Kasumi-1 (cell line): ENCODE results near the gene COL24A1.
"Not testable (repeated sequence)": the region's sequence is repeated elsewhere in the genome, so short reads cannot be mapped to it uniquely, and the experiment has no call there.

ENCODE experiments used
- DNase-seq, 2 experiments: peaks; one replicate each; lab custom pipeline; 2025; lab: John Stamatoyannopoulos, UW

Gene COL24A1

GRCh38 chr1:85984636-85985035 lies 171.9 kb downstream of the COL24A1 start:
- no peak for DNase-seq

- no peak for DNase-seq
These were observed 173.3 kb downstream of the COL24A1 start for GRCh38 chr1:85983316-85983715.

DNA sequence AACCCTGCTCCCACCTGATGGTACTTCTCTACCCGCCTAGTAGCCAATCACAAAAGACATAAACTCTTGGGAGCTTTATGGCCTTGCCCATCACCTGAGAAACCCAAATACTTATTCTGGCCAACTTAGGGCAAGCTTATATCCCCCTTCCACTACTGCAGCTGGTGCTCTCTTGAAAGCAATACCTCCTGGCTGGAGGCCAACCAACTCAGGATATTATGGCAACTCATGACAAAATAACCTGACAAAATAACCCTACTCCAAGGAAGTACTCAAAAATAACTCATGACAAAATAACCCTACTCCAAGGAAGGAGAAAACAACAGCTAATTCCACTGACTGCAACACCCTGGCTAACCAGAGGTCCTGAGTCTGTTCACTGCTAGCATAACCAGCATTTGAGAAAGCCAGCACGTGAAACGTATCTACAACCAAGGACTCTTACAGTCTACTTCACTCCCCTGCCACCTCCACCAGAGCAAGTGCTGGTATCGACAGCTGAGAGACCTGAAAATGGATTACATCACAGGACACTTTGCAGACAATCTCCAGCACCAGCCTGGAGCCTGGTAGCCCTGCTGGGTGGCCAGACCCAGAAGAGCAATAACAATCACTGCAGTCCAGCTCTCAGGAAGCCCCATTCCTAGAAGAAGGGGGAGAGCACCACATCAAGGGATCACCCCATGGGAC lies 179.9 kb downstream of the COL24A1 start:
- DNase-seq = no peak

DNA sequence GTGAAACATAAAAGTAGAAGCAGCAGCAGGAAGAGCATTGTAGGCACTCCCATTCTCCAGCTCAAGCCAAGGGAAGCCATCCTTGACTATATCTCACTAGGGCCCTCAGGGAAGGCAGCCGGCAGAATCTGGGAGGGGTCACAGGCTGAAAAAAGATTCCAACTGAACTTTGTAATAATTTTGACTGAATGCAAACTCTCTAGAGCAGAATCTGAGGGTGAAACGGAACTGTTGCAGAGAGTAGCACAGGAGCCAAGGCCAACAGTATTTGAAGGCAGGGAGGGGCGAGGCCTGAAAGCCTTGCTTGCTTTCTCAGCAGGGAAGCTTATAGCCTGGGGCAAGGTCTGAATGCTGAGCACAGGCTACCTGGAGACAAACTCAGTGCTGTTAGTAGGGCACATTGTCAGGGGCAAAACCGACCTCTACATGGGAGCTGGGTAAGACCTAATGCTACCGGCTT lies 180.6 kb downstream of the COL24A1 start:
- DNase-seq = no peak

DNA sequence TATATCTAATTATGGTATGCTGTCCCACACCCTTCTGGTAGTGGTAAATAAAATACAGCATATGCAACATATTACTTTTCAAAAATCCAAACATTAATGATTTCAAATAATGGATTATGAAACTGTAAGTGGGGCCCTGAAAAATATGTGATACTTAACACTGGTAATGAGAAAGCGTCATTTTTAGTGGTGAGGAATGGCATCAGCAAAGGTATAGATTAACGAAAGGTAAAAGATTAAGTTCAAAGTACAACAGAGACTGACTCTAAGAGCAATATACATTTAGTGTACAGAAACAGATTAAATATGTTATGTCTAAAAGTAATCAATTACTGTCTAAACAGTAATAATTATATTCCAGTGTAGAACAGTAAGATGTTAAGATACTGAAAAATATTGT lies 194.1 kb downstream of the COL24A1 start:
- DNase-seq = no peak

- no peak for DNase-seq
These were observed 198.8 kb downstream of the COL24A1 start for GRCh38 chr1:85957760-85958159.

GRCh38 chr1:85955218-85955617 lies 201.4 kb downstream of the COL24A1 start:
- not testable (repeated sequence) for DNase-seq

GRCh38 chr1:85952460-85952859 lies 204.1 kb downstream of the COL24A1 start:
- DNase-seq = no peak

DNA sequence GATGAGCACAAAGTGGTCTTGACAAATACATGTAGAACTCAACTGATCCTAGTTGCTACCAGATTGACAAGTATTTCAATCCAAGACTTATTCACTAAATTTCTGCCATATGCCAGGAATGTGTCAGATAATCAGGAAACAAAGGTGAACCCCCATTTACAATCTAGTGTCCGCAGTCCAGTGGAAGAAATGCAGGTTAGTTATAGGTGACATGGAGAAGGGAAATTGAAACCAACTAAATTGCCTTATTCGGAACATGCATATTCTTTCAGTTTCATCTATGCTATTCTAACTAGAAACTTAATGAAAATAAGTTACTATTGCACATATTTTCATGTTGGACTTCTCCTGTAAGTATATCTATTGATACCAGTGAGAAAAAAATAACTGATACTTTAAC lies 209.4 kb downstream of the COL24A1 start:
- no peak for DNase-seq

DNA sequence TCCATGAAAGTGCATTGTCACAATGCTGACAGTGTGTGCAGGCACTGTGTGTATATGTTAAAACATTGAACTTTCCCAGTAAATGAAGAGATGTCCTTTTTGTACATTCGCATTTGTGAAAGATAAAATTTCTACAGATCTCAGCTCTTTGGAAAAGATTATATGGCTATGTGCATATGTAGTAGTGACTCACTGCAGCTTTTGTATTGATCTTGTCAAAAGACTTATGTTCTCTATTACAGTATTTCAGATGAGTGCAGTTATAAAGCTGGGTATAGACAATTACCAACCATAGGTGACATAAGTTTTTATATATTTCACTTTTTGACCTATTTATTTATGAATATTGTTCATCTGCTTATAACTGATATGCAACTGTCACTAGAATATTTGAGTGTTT lies 212.6 kb downstream of the COL24A1 start:
- DNase-seq = no peak

GRCh38 chr1:85943526-85943925 lies 213.0 kb downstream of the COL24A1 start:
- no peak for DNase-seq

- no peak for DNase-seq
These were observed 215.8 kb downstream of the COL24A1 start for GRCh38 chr1:85940656-85941306.

GRCh38 chr1:85938829-85939228 lies 217.7 kb downstream of the COL24A1 start:
- no peak for DNase-seq

DNA sequence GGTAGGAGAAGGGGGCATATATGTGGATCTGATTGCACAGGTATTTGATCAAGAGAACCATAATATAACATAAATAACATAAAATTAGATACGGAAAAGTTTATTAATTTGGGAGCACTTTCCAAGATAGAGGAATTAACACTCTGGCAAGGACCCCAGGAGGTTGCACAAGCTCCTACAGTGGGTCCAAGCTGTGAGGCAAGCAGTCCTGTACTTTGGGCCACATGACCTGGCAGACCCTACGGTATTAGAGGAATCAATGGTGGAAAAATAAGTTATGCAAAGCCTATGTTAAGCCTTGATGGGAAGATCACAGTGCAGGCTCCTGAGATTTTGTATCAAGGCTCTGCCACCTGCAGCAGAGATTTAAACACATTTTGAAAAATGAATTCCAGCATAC lies 220.1 kb downstream of the COL24A1 start:
- no peak for DNase-seq

GRCh38 chr1:85936057-85936456 lies 220.5 kb downstream of the COL24A1 start:
- no peak for DNase-seq

GRCh38 chr1:85935234-85935633 lies 221.3 kb downstream of the COL24A1 start:
- no peak for DNase-seq

GRCh38 chr1:85934516-85934915 lies 222.1 kb downstream of the COL24A1 start:
- DNase-seq = no peak

DNA sequence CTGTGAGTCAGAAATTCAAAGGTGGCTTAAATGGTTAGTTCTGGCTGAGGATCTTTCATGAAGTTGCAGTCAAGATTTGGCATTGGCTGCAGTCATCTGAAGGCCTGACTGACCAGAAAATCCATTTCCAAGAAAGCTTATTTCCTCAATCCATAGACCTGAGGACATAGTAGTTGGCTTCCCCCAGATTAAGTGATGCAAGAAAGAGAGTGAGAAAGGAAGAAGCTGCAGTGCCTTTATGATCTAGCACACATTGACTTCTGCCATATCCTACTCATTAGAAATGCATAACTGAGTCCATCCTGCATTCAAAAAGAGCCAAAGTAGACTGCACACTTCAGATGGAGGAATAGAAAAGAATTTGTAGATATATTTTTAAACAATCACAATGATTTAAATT lies 222.6 kb downstream of the COL24A1 start:
- DNase-seq = no peak

- peak; percentile 20 to 43 for DNase-seq
These were observed 244.8 kb downstream of the COL24A1 start for GRCh38 chr1:85911742-85912141.

DNA sequence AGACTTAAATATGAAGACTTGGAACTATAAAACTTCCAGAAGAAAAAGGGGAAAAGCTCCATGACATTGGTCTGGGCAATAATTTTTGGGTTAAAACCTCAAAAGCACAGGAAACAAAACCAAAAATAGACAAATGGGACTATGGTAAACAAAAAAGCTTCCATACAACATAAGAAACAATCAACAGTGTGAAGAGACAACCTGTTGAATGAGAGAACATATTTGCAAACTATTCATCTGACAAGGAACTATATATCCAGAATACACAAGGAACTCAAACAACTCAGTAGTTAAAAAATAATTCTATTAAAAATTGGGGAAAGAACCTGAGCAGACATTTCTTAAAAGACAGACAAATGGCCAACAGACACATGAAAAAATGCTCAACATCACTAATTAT lies 255.7 kb downstream of the COL24A1 start:
- no peak for DNase-seq

GRCh38 chr1:85898861-85899260 lies 257.7 kb downstream of the COL24A1 start:
- DNase-seq = no peak

DNA sequence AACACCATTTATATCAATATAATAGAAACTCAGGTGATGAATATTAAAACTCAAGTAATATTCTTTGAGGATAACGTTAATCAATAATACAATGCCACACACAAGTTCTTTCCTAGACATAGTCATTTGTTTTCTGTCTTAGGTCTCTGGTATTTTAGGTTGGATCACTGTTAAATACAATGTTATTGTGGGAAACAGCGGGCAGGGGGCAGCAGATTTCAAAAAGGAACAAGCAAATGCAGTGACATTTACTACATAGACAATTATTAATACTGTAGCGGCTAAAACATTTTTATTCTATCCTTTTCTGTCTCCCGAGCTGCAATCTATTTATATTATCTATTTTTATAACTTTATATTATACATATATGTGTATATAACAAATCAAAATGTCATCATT lies 261.9 kb downstream of the COL24A1 start:
- DNase-seq = peak; percentile 52 to 61

- no peak for DNase-seq
These were observed 264.2 kb downstream of the COL24A1 start for GRCh38 chr1:85892366-85892765.

- DNase-seq = no peak
These were observed 266.7 kb downstream of the COL24A1 start for GRCh38 chr1:85889870-85890269.
